CD14-positive monocyte (primary cell): ENCODE results near the gene DCC. TPM values are rescaled to one million over a fixed set of nuclear protein-coding genes. Genes with fewer than 3 reads are reported as not detected.

ENCODE experiments used
- DNase-seq, 3 donors: peaks; one replicate each; pipeline ENCODE4 v3.0.0-alpha.2; 2011 to 2022
- H2AFZ ChIP-seq: 2 replicates; pipeline ENCODE4 v1.6.0; 2012; ENCODE audit warnings: mild to moderate bottlenecking, low read depth, low read length, inconsistent platforms; ENCODE audit not compliant: insufficient read depth, poor library complexity, severe bottlenecking
- H3K27ac ChIP-seq, 2 donors: 1 replicate in 1 of 2; 2 replicates in 1 of 2; pipeline ENCODE4 v1.5.1; 2012 to 2013; ENCODE audit warnings: low read length in 2 of 2, control low read depth in 1 of 2, inconsistent platforms in 1 of 2, low read depth in 1 of 2, mild to moderate bottlenecking in 1 of 2
- H3K27me3 ChIP-seq, 2 donors: one replicate each; pipeline versions ENCODE4 v1.6.0 to v1.6.1; 2011 to 2013; ENCODE audit warnings: low read length in 2 of 2; ENCODE audit not compliant: control insufficient read depth in 2 of 2, insufficient read depth in 2 of 2
- H3K36me3 ChIP-seq, 2 donors: replicated peaks in 1 of 2; 1 replicate in 1 of 2; 2 replicates in 1 of 2; pipeline versions ENCODE4 v1.5.1 to v1.6.1; 2012 to 2013; ENCODE audit warnings: low read length in 2 of 2, control low read depth in 1 of 2, inconsistent platforms in 1 of 2, mild to moderate bottlenecking in 1 of 2; ENCODE audit not compliant: insufficient read depth in 2 of 2, control insufficient read depth in 1 of 2
- H3K4me1 ChIP-seq, 2 donors: 1 replicate in 1 of 2; 2 replicates in 1 of 2; pipeline versions ENCODE4 v1.5.1 to v1.6.1; 2012 to 2013; ENCODE audit warnings: low read length in 2 of 2, control low read depth in 1 of 2, inconsistent platforms in 1 of 2, mild to moderate bottlenecking in 1 of 2, moderate library complexity in 1 of 2; ENCODE audit not compliant: insufficient read depth in 2 of 2, control insufficient read depth in 1 of 2
- H3K4me2 ChIP-seq: replicated peaks from 2 replicates; pipeline ENCODE3; 2012; ENCODE audit warnings: low read length, moderate library complexity, mild to moderate bottlenecking; ENCODE audit not compliant: poor library complexity, severe bottlenecking; ENCODE audit errors: extremely low read depth
- H3K4me3 ChIP-seq, 3 experiments: fragments of 200-600 bp in 1 of 3; sonication (generic) in 1 of 3; replicated peaks in 1 of 3; 1 replicate in 2 of 3; 2 replicates in 1 of 3; pipeline ENCODE4 v1.5.1; 2011 to 2013; ENCODE audit warnings: low read length in 3 of 3, mild to moderate bottlenecking in 3 of 3, control low read depth in 2 of 3, low read depth in 2 of 3, inconsistent platforms in 1 of 3, moderate library complexity in 1 of 3
- H3K79me2 ChIP-seq: 2 replicates; pipeline ENCODE4 v1.6.0; 2012; ENCODE audit warnings: mild to moderate bottlenecking, control low read depth, inconsistent platforms, low read length, moderate library complexity; ENCODE audit not compliant: insufficient read depth
- H3K9ac ChIP-seq: 2 replicates; pipeline ENCODE4 v1.6.0; 2017; ENCODE audit warnings: low read length, mild to moderate bottlenecking; ENCODE audit not compliant: insufficient read depth, poor library complexity, severe bottlenecking
- H3K9me3 ChIP-seq, 2 donors: replicated peaks in 1 of 2; 1 replicate in 1 of 2; 2 replicates in 1 of 2; pipeline versions ENCODE4 v1.5.1 to v1.6.1; 2012 to 2013; ENCODE audit warnings: low read length in 2 of 2, control low read depth in 1 of 2; ENCODE audit not compliant: control insufficient read depth in 1 of 2, insufficient read depth in 1 of 2
- H4K20me1 ChIP-seq: 2 replicates; pipeline ENCODE4 v1.6.0; 2012; ENCODE audit warnings: mild to moderate bottlenecking, low read length, control low read depth, moderate library complexity; ENCODE audit not compliant: insufficient read depth
- H3K27ac Mint-ChIP-seq, 7 donors: one replicate each; pipeline ENCODE4 v1.8.0; 2020; ENCODE audit warnings: mild to moderate bottlenecking in 7 of 7, mixed read lengths in 7 of 7, moderate library complexity in 6 of 7, inconsistent platforms in 2 of 7
- H3K27me3 Mint-ChIP-seq, 3 donors: one replicate each; pipeline ENCODE4 v1.8.0; 2021 to 2022; ENCODE audit warnings: low read depth in 3 of 3, mild to moderate bottlenecking in 3 of 3, mixed read lengths in 3 of 3, moderate library complexity in 3 of 3, inconsistent platforms in 1 of 3
- H3K36me3 Mint-ChIP-seq, 2 donors: one replicate each; pipeline ENCODE4 v1.8.0; 2020; ENCODE audit warnings: mixed read lengths in 2 of 2, inconsistent platforms in 1 of 2, mild to moderate bottlenecking in 1 of 2
- H3K4me1 Mint-ChIP-seq: one replicate; pipeline ENCODE4 v1.8.0; 2020; ENCODE audit warnings: mild to moderate bottlenecking, mixed read lengths
- H3K4me3 Mint-ChIP-seq, 2 donors: one replicate each; pipeline ENCODE4 v1.8.0; 2020; ENCODE audit warnings: mild to moderate bottlenecking in 2 of 2, mixed read lengths in 2 of 2, moderate library complexity in 1 of 2
- H3K9me3 Mint-ChIP-seq, 7 donors: one replicate each; pipeline ENCODE4 v1.8.0; 2020 to 2022; ENCODE audit warnings: mixed read lengths in 7 of 7, mild to moderate bottlenecking in 6 of 7, moderate library complexity in 6 of 7, inconsistent platforms in 2 of 7
- CTCF ChIP-seq: fragments of 200-600 bp; IDR thresholded peaks from one replicate; pipeline ENCODE4 v1.8.0; 2022; ENCODE audit warnings: antibody characterized with exemption, mild to moderate bottlenecking
- WGBS: methylation state at CpG from one replicate; pipeline ENCODE4 v1.1.5; 2013; ENCODE audit warnings: missing lambda C conversion rate; ENCODE audit not compliant: insufficient coverage; 5-methylcytosine and 5-hydroxymethylcytosine counted together
- intact Hi-C, 2 donors: fragments of 100-400 bp; cut with micrococcal nuclease; formaldehyde crosslinking; loops; one replicate each; pipeline versions ENCODE4 v1.15.0 to v1.15.1; 2023
- polyA plus RNA-seq, 3 donors: library from polyadenylated mRNA; depleted of rRNA in 1 of 3; unstranded in 2 of 3; stranded (reverse) in 1 of 3; fragments of 300-500 nt in 2 of 3; fragments of >200 nt in 1 of 3; fragmentation: Illumina TruSeq in 2 of 3; gene quantifications; 1 replicate in 2 of 3; 2 replicates in 1 of 3; pipeline ENCODE4 v1.2.3, GENCODE V29; 2012 to 2021

The DCC gene
- polyA plus RNA-seq, 3 donors, result not detected

- Histone ChIP-seq H3K4me1 (no peaks in the 10 kb centered on the region), H3K9me3 (peaks cover 0 to 3% of the 10 kb centered on the region in 2 donors), H3K4me2 (no peak overlapping the region), H3K27ac (no peak overlapping the region), H2AFZ (no peak overlapping the region), H4K20me1 (no peaks in the 10 kb centered on the region), H3K9ac (no peak overlapping the region), H3K4me3 (no peak overlapping the region), H3K27me3 (no peaks in the 10 kb centered on the region), H3K79me2 (no peaks in the 10 kb centered on the region), H3K36me3 (no peaks in the 10 kb centered on the region)
- no peaks in the 10 kb centered on the region for H3K36me3 Mint-ChIP-seq
- no peak overlapping the region for H3K4me3 Mint-ChIP-seq
- no peaks in the 10 kb centered on the region for H3K27me3 Mint-ChIP-seq
- peaks cover 0 to 8% (median 5%) of the 10 kb centered on the region in 7 donors for H3K9me3 Mint-ChIP-seq
- DNase-seq, result no peak
- 60% methylated on average over 1 of the region's 1 CpG for WGBS
- H3K27ac Mint-ChIP-seq, result no peak overlapping the region
- no peaks in the 10 kb centered on the region for H3K4me1 Mint-ChIP-seq
- intact Hi-C loops, result no loop called here
- TF ChIP-seq CTCF, result no peak
These were observed 984.4 kb downstream of the DCC start for GRCh38 chr18:53324353-53324752.

GRCh38 chr18:53360501-53361443, 1020.8 kb downstream of the DCC start:
- Mint-ChIP-seq H3K4me1 (no peaks in the 10 kb centered on the region), H3K9me3 (peaks cover 0 to 2% (median 0%) of the 10 kb centered on the region in 7 donors), H3K27ac (no peak overlapping the region), H3K27me3 (peaks cover 0 to 1% (median 0%) of the 10 kb centered on the region in 3 donors), H3K4me3 (no peak overlapping the region), H3K36me3 (no peaks in the 10 kb centered on the region)
- 80% methylated on average over 1 of the region's 8 CpGs for WGBS
- no peaks in the 10 kb centered on the region for H3K36me3 ChIP-seq
- H4K20me1 ChIP-seq, result no peaks in the 10 kb centered on the region
- no peak overlapping the region for H3K9ac ChIP-seq
- H3K79me2 ChIP-seq, result no peaks in the 10 kb centered on the region
- no peaks in the 10 kb centered on the region for H3K4me1 ChIP-seq
- H3K9me3 ChIP-seq, result no peaks in the 10 kb centered on the region
- no peak overlapping the region for H2AFZ ChIP-seq
- H3K27me3 ChIP-seq, result no peaks in the 10 kb centered on the region
- no peak overlapping the region for H3K4me2 ChIP-seq
- no peak overlapping the region for H3K27ac ChIP-seq
- intact Hi-C loops, result no loop called here
- TF ChIP-seq CTCF, result no peak
- H3K4me3 ChIP-seq, result no peak overlapping the region
- DNase-seq, result no peak
